Skin epidermis (tissue), 12 donors: ENCODE results near the gene LANCL2.
A peak's percentile ranks its signal among the peaks of the same experiment; 100 is the strongest.
"Not testable (repeated sequence)": the region's sequence is repeated elsewhere in the genome, so short reads cannot be mapped to it uniquely, and the experiment has no call there.

ENCODE experiments used
- H3K27ac ChIP-seq, 21 experiments: fragments of 200-600 bp; sonication (generic) in 11 of 21; one replicate each; pipeline ENCODE4 v1.5.0; 2020; ENCODE audit warnings: mild to moderate bottlenecking in 3 of 21, inconsistent platforms in 2 of 21, moderate library complexity in 2 of 21
- H3K4me3 ChIP-seq, 7 experiments: fragments of 200-600 bp; sonication (generic) in 2 of 7; one replicate each; pipeline ENCODE4 v1.5.0; 2020; ENCODE audit warnings: inconsistent platforms in 2 of 7, mild to moderate bottlenecking in 2 of 7, moderate library complexity in 1 of 7

Gene LANCL2

DNA sequence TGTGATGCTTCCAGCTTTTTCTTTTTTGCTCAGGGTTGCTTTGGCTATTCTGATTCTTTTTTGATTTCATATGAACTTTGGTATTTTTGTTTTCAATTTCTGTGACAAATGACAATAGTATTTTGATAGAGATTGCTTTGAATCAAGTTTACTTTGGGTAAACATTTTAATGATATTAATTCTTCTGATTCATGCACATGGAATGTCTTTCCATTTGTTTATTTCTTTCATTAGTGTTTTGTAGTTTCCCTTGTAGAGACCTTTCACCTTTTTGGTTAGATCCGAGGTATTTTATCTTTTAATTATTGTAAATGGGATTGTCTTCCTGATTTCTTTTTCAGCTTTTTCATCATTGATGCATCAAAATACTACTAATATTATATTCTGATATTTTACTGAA, 93.2 kb downstream of the LANCL2 start:
- Histone ChIP-seq H3K27ac (no peak overlapping the region), H3K4me3 (no peak overlapping the region)

DNA sequence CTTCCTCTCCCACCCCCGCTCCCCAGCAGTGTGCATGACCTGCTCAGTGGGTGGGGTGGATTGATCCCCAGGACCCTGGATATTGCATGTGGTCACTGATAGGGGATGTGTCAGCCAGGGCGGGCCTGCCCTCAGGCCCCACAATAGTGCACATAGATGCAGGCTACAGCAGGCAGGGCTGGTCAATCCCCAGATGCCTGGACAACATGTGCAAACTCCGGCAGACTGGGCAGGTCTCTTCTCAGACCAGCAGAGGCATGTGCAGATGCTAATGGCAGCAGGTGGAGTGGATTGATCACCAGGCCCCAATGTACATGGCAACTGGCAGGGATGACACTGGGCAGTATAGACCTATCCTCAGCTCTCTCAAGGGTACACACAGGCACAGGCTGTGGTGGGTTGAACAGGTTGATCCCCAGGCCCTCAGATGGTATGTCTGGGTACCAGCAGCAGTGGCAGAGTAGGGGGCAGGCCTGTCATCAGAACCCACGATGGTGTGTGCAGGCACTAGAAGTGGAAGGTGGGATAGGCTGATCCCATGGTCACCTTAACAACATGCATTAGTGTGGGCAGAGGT, 98.6 kb downstream of the LANCL2 start:
- no peak overlapping the region for H3K4me3 ChIP-seq
- H3K27ac ChIP-seq, result no peak overlapping the region

DNA sequence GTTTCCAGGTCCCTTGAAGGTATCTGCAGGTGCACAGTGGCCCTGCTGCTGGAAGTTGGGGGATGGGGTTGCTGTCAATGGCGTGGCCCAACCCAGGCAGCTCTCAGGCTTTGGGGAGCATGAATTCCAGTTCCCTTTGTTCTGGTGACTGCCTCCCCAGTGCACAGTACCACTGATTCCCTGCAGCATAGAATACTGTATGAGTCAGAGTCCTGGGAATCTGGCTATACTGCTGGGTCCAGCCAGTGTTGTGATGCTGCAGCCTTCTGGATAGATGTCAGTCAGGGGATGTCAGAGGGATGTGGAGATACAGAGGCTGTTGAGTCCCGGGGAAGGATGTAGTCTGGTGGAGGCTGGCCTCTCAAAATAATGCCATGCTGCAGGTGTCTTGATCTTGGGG, 99.3 kb downstream of the LANCL2 start:
- H3K4me3 ChIP-seq, result no peak overlapping the region

GRCh38 chr7:55465691-55466090, 100.6 kb downstream of the LANCL2 start:
- Histone ChIP-seq H3K27ac (no peak overlapping the region), H3K4me3 (no peak overlapping the region)

More for the DNA sequence above, 99.3 kb downstream of the LANCL2 start:
- H3K27ac ChIP-seq, result no peak overlapping the region

GRCh38 chr7:55467047-55467593, 102.0 kb downstream of the LANCL2 start:
- Histone ChIP-seq H3K4me3 (no peak overlapping the region), H3K27ac (no peak overlapping the region)

- H3K27ac ChIP-seq, result peak overlapping the region in 5 of 21 experiments; percentile 4 to 72 (median 55)
These were observed 103.4 kb downstream of the LANCL2 start for GRCh38 chr7:55468495-55468894.

GRCh38 chr7:55469271-55469681, 104.1 kb downstream of the LANCL2 start:
- Histone ChIP-seq H3K4me3 (no peak overlapping the region), H3K27ac (peak overlapping the region in 9 of 21 experiments; percentile 1 to 80 (median 57))

More at GRCh38 chr7:55468495-55468894, 103.4 kb downstream of the LANCL2 start:
- no peak overlapping the region for H3K4me3 ChIP-seq

GRCh38 chr7:55469721-55470120, 104.6 kb downstream of the LANCL2 start:
- Histone ChIP-seq H3K4me3 (no peak overlapping the region), H3K27ac (peak overlapping the region in 10 of 21 experiments; percentile 1 to 80 (median 57))

GRCh38 chr7:55470261-55470660, 105.1 kb downstream of the LANCL2 start:
- Histone ChIP-seq H3K4me3 (no peak overlapping the region), H3K27ac (peak overlapping the region in 9 of 21 experiments; percentile 4 to 80 (median 57))

GRCh38 chr7:55471594-55471993, 106.5 kb downstream of the LANCL2 start:
- not testable (repeated sequence) for H3K4me3 ChIP-seq, H3K27ac ChIP-seq

DNA sequence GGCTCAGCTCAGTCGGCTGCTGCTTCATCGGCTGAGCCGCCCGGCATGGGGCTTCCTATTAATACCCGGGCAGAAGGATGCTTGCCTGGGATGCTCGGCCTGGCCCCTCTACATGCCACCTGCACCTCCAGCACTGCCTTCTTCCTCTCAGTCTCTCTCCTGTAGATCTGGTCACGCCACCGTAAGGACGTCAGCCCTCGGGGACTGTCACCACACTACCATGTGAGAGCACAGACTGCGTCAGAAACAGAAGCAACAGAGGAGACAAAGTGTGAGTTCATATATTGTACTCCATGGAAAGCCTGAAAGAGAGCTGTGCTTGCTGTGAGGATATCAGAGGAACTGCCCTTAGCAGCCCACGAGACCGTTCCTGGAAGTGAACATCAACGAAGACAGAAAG, 107.3 kb downstream of the LANCL2 start:
- H3K27ac ChIP-seq, H3K4me3 ChIP-seq: not testable (repeated sequence)

DNA sequence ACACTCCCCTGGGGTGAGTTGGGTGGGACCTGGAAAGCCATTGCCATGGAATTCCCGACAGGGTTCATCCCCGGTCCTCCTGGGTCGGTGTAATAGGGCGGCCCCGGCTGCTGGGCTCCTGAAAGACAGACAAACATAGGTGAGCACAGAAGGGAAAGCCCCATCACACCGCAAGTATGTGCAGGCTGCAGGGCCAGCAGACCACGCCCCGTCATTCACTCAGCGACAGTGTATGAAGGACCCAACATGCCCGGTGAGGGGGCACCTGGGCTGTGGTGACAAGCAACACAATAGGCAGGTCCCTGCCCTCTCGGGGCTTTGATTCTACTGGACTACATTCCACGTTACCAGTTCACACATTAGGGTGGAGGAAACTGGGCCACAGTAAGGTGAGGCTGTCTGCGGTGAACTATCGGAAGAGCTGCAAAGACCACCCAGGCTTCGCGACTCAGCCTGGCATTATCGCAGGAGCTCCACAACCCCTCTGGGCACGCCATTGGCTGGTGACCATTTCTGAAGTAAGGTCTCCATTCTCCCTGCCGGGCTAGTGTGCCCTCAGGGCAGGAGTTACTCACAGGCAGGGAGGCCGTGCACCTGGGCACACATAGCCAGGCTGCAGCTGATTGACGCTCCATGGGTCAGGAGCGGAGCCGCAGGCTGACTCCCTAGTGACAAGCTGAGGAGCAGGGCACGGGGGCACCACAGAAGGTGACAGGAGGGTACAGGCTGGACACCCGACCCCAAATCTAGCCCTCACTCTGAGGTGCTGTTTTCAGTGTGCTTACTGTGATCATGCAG, 108.0 kb downstream of the LANCL2 start:
- no peak overlapping the region for H3K4me3 ChIP-seq
- H3K27ac ChIP-seq, result no peak overlapping the region

- H3K4me3 ChIP-seq, result no peak overlapping the region
These were observed 108.8 kb downstream of the LANCL2 start for GRCh38 chr7:55473932-55474331.

GRCh38 chr7:55474944-55475854, 110.1 kb downstream of the LANCL2 start:
- Histone ChIP-seq H3K4me3 (no peak overlapping the region), H3K27ac (peak overlapping the region in 1 of 21 experiments; percentile 36)

More at GRCh38 chr7:55473932-55474331, 108.8 kb downstream of the LANCL2 start:
- H3K27ac ChIP-seq, result no peak overlapping the region

DNA sequence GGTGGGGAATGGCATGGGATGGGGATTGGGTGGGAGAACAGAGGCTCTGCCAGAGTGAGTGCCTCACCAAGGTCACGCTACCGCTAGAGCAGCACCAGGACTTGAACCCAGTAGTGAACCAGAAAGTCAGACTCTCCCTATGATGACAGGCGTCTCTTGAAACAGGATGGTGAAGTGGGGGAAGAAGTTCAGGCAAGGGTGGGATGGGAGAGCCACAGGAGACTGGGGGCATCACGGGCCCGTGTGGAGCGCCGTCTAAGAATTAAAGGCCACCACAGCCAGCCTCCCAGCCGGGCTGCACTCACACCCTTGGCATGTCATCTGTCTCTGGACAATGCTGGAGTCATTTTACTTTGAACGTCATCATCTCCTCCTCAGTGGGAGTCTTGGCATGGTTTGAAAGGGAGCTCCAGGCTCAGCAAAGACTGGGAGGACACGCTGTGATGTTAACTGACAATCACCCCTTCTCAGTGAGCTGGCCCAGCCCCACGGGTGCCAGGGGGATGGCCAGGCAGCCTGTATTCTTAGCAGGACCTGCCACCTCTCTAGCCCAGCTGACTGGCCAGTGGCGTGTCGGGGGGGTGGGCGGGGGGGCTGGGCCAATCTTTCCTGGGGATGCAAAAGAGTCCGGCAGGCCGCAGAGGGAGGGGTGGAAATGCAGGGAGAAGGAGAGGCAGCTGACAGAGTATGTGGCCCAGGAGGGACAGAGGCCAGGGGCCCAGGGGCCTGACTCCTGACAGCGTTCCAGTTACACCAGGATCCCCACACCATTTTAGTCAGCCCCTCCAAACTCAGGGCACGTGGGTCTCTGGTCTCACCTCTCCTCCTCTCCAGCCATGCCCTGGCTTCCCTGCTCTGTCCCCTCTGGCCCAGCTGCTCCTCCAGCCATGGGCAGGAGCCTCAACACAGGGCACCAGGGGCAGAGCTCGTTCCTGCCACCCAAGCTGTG, 111.0 kb downstream of the LANCL2 start:
- Histone ChIP-seq H3K27ac (peak overlapping the region in 1 of 21 experiments; percentile 36), H3K4me3 (no peak overlapping the region)

GRCh38 chr7:55476852-55477780, 112.0 kb downstream of the LANCL2 start:
- no peak overlapping the region for H3K27ac ChIP-seq

DNA sequence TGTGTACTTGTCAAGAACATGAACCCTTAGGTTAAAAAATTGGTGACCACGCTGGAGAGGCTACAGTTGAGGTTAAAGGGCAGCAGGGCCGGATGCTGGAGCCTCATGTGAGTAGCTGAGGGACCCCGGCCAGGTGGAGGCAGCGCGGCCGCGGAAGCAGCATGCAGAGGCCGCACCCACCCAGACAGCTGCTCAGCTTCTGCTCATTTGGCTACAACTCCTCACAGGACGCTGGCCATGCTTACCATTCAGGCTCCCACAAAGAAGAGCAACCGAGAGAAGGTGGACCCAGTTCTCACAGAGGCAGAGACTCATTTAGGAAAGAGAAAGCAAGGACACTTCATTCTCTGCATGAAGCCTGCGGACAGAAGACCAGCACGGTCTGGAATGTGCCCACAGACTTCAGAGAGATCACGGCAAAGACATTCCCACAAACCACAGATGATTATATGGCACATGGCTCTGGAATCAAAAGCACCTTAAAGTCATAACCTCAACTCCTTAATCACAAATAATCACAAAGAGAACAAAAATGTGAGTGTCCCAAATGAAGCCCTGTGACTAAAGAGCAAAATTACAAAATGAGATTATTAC, 112.7 kb downstream of the LANCL2 start:
- no peak overlapping the region for H3K4me3 ChIP-seq
- H3K27ac ChIP-seq, result peak overlapping the region in 1 of 21 experiments; percentile 0

More at GRCh38 chr7:55476852-55477780, 112.0 kb downstream of the LANCL2 start:
- no peak overlapping the region for H3K4me3 ChIP-seq
